ENCODE data around the gene CTNNBL1.

DNA sequence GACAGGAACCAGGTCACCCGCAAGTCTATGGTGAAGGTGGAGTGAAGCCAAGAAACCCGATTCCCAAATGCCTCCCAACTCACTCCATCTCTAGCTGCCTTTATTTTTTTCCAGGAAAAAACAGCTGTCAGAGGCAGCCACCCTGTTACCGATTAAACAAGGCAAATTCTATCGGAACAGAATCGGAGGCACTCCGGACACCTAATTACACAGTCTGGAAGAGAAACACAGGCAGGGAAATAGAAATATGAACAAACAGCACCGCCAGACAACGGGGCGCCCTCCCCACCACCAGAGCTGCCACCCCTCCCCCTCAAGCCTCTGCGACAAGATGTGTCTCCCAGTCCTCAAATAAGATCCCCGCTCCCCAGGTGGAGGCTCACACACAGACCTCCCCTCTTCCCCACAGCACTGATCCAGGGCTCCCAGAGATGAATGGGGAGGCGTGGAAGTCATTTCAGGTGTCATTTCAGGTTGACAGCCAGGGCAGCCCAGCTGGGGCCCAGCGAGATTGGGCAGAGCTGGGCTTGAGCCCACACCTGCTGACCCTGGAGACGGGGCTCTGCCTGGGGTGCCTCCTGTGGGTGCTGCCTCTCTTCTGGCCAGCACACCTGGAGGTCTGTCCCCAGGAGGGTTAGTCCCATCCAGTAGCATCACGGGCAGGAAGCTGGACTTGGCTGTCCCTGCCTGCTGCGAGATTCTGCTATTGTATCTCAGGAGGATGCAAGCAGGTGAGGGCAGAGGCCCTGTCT, 189.3 kb downstream of the CTNNBL1 start:
- TF ChIP-seq CTCF (IDR thresholded peaks at IDR 0.05 in 2 of 3, conservative IDR thresholded peaks at IDR 0.05 in 1 of 3; ENCODE audit: borderline replicate concordance in 1 of 3, insufficient read depth in 1 of 3, low read depth in 2 of 3, low read length in 2 of 3) = no peak
- no peak for TF ChIP-seq SP1 (IDR thresholded peaks at IDR 0.05; ENCODE audit: low read depth)

Measured in HCT116 (cell line).